Measurements from ENCODE around the gene TCF4.

DNA sequence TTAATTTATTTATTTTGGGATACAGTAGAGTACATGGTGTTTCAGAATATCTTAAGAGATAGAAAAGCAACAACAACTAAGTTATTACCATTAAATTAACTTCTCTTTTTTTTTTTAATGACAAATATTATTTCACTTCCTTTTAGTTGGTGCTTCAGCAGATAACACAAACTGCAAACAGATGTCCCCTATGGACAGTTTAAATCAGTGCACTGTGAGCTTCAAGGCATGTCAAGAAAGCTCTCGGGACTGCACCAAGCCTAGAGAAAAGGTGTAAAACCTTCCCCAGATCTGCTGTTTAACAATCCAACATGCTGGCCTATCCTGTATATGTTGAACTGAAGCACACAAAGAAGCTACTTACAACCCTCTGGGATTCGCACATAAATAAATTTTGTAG, 122.7 kb downstream of the TCF4 start:
- TF ChIP-seq, protein P1, sequence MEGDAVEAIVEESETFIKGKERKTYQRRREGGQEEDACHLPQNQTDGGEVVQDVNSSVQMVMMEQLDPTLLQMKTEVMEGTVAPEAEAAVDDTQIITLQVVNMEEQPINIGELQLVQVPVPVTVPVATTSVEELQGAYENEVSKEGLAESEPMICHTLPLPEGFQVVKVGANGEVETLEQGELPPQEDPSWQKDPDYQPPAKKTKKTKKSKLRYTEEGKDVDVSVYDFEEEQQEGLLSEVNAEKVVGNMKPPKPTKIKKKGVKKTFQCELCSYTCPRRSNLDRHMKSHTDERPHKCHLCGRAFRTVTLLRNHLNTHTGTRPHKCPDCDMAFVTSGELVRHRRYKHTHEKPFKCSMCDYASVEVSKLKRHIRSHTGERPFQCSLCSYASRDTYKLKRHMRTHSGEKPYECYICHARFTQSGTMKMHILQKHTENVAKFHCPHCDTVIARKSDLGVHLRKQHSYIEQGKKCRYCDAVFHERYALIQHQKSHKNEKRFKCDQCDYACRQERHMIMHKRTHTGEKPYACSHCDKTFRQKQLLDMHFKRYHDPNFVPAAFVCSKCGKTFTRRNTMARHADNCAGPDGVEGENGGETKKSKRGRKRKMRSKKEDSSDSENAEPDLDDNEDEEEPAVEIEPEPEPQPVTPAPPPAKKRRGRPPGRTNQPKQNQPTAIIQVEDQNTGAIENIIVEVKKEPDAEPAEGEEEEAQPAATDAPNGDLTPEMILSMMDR (IDR thresholded peaks at IDR 0.05; ENCODE audit: extremely low read depth in 1 of 2, insufficient read depth in 1 of 2, low read depth in 1 of 2, low read length in 2 of 2) = no peak
- TF ChIP-seq POLR2AphosphoS5 (IDR thresholded peaks at IDR 0.05; ENCODE audit: insufficient read depth, low read depth, low read length) (no peak), GATA2 (IDR thresholded peaks at IDR 0.05; ENCODE audit: insufficient read depth, insufficient read length, low read depth, low read length) (no peak)
- TF ChIP-seq, protein P2, sequence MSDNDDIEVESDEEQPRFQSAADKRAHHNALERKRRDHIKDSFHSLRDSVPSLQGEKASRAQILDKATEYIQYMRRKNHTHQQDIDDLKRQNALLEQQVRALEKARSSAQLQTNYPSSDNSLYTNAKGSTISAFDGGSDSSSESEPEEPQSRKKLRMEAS (IDR thresholded peaks at IDR 0.05; ENCODE audit: insufficient read depth, insufficient read length) = no peak
